ENCODE measurements around the gene DEAF1. TPM values are rescaled to one million over a fixed set of nuclear protein-coding genes. Genes with fewer than 3 reads are reported as not detected.

DEAF1 gene
- total RNA-seq, 6 donors from 2014 or later = 23.9 to 87.3 (median 35.6) TPM

DNA sequence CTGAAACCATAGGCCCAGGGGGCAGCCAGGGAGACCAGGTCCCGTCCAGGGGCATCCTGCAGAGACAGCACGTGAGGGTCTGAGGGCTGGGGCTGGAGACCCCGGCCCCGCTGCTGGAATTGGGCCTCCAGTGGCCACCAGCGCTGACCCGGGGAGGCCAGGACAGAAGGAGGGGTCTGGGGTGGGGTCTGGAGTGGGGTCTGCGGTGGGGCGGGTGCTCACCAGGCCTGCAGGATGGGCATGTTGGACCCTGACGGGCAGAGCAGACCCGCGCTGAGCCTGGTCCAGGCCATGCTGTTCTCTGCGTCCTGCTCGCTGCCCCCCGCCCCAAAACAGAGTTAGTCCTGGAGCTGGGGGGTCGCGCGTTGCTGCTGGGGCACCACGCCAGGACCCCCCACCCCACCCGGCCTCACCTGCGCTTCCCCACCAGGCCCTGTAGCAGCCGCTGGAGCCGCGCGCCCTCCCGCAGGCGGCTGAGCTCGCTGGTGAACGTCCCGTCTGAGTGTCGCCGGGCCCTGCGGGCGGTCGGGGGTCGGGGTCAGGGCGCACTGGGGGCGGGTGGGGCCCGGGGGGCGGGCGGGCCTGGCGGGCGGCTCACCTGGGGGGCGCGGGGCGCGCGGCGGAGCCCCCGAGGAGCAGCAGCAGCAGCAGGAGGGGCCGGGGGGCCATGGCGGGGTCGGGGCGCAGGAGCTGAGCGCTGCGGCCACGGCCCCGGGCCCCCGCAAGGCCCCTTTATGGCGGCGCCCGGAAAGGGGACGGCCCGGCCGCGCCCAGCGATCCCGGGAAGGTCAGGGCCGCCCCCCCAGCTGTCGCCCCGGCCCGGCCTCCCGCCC, 68.3 kb downstream of the DEAF1 start, which contains the start of gene SCT:
TSS of gene SCT (minus strand) at position 707 of the 833 bp plus-strand sequence. CDS start at position 669, 38 bp downstream.
- ATAC-seq (ENCODE audit: low FRiP score in 2 of 2) (no peak), DNase-seq (peak in 1 of 2 donors; percentile 75)
- Histone ChIP-seq H3K9me3 (no peaks in the 10 kb centered on the region), H3K36me3 (peaks cover 0 to 5% (median 0%) of the 10 kb centered on the region in 4 donors), H3K27ac (no peak within 1 kb of the TSS), H3K27me3 (peaks cover 0 to 15% (median 11%) of the 10 kb centered on the region in 4 donors), H3K4me1 (peaks cover 0 to 12% (median 1%) of the 10 kb centered on the region in 4 donors), H3K4me3 (peak within 1 kb of the TSS in 1 of 4 donors; percentile 17)
- TF ChIP-seq POLR2AphosphoS5 (IDR thresholded peaks at IDR 0.05) (no peak), CTCF (IDR thresholded peaks at IDR 0.05) (no peak), POLR2A (IDR thresholded peaks at IDR 0.05) (no peak), EP300 (IDR thresholded peaks at IDR 0.05) (no peak)
- WGBS, 2 donors = 24% methylated on average over 10 of the region's 72 CpGs; no CpG with 5 or more reads in 1 of the 2 donors

DNA sequence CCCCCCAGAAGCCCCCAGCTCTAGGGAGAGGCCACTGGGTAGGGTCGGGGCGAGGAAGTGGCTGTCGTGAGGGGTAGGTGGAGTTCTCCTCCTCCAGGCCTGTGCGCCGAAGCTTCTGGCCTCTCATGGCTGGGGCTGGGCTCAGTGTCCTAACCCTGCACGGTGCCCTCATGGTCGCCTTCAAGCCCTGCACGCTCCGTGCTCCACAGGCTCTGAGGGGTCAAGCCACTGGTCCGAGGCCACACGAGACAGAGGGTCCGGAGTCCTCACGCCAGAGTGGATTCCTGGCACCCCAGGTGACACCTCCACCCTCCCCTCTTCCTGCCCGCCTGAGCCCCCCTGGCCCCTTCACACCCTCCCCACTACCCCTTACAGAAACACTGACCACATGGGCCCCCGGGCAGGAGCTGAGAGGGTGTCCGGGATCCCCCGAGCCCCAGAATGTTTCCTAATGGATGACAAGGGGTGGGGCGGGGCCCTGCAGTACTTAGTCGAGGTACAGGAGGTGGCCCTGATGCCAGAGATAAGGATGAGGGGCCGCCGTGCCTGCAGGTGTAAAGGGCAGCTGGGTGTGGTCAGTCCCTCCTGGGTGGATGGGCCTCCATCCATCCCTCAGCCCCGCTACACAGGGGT, 69.3 kb downstream of the DEAF1 start:
- no peak for DNase-seq
- peaks cover 0 to 15% (median 11%) of the 10 kb centered on the region in 4 donors for H3K27me3 ChIP-seq
- ATAC-seq (ENCODE audit: low FRiP score in 2 of 2) = peak; percentile 6
- TF ChIP-seq POLR2AphosphoS5 (IDR thresholded peaks at IDR 0.05) (no peak), POLR2A (IDR thresholded peaks at IDR 0.05) (no peak), EP300 (IDR thresholded peaks at IDR 0.05) (no peak), CTCF (IDR thresholded peaks at IDR 0.05) (no peak)
- H3K4me3 ChIP-seq = no peak overlapping the region
- no peaks in the 10 kb centered on the region for H3K9me3 ChIP-seq
- H3K27ac ChIP-seq = no peak overlapping the region
- peaks cover 0 to 12% (median 2%) of the 10 kb centered on the region in 4 donors for H3K4me1 ChIP-seq
- peaks cover 0 to 5% (median 0%) of the 10 kb centered on the region in 4 donors for H3K36me3 ChIP-seq
- WGBS, 2 donors = 81 to 87% methylated on average over 9 to 22 of the region's 22 CpGs

DNA sequence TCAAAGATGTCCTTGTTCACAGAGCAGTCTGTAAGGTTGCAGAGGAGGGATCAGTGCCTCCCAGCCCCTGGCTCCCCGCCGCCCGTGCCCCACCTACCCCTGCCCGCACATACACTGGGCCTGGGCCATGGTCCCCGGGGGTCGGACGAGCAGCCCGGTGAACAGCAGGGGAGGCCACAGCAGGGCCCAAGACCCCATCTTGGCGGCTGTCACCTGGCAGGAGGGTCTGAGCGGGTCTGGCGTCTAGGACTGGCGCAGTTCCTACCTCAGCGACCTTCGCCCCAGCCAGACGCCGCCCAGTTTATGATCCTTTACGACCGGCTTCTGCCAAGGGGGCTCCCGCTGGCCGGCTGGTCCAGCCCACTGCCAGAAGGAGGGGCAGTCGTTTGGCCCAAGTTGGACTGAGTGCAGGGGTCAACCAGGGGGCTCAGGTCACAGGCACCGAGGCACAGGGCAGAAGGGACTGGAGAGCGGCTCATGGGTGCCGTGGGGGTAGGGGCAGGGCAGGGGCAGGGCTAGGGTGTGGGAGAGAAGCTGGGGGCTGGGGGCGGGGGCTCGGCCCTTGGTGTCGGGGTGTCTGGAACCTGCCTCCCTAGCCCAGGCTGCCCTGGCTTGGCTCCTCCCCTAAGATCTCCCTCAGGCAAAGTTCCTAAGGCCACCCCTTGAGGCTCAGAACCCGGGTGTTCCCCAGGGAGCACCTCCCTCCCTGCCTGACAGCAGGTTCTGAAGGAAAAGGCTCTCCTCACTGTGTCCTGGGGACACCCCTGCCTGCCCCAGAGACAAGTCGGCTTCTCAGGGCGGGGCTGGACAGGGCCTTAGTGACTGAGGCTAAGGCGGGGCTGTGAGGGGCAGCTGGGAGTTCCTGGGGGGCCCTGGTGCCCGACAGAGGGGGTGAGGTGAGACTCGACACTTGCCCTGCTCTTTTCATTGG, 70.1 kb downstream of the DEAF1 start, which contains the start of gene CDHR5:
TSS of gene CDHR5 (minus strand) at position 251 of the 931 bp plus-strand sequence. CDS start at position 198, 53 bp downstream.
- Histone ChIP-seq H3K4me3 (peak within 1 kb of the TSS in 1 of 4 donors; percentile 13), H3K4me1 (peaks cover 0 to 12% (median 4%) of the 10 kb centered on the region in 4 donors), H3K9me3 (no peaks in the 10 kb centered on the region), H3K27ac (no peak within 1 kb of the TSS), H3K36me3 (peaks cover 0 to 5% (median 0%) of the 10 kb centered on the region in 4 donors), H3K27me3 (peaks cover 0 to 15% (median 11%) of the 10 kb centered on the region in 4 donors)
- ATAC-seq (ENCODE audit: low FRiP score in 2 of 2) = peak in 1 of 2 donors; percentile 23
- no peak for TF ChIP-seq CTCF (IDR thresholded peaks at IDR 0.05)
- peak in 1 of 2 donors; percentile 81 for DNase-seq
- WGBS, 2 donors = 79 to 80% methylated on average over 13 to 26 of the region's 33 CpGs

DNA sequence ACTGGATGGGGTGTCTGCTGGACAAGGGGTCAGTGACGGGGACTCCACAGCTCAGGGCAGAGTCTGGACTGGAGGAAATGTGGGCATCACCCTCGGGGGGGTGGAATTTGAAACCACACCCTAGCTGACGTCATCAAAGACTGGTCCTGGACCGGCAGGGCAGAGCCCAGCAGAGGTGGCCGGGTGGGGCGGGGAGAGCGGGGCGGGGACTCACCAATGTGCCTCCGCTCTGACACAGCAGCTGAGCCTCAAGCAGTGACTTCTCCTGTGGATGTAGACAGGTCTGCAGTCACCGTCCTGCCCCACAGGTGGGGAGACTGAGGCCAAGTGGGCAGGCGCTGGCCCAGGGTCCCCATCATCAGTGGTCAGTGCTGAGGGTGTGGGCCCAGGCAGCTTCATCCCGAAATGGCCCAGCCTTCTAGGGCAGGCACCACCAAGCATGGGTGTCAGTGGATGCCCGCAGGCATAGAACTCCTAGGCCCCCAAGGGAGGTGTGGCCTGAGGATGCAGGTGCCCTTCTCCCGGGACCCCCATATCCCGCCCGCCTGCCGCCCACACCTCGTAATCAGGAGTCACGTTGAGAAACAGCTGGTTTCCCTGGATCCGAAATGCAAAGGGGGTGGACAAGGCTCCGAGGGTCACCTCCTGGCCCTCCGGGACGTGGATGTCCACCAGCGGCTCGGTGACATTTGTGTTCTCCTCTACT, 70.9 kb downstream of the DEAF1 start:
- H3K36me3 ChIP-seq = peaks cover 0 to 5% (median 0%) of the 10 kb centered on the region in 4 donors
- H3K4me1 ChIP-seq = peaks cover 0 to 12% (median 4%) of the 10 kb centered on the region in 4 donors
- H3K4me3 ChIP-seq = peak overlapping the region in 1 of 4 donors; percentile 13
- ATAC-seq (ENCODE audit: low FRiP score in 2 of 2) (peak; percentile 3 to 4), DNase-seq (peak in 1 of 2 donors; percentile 75)
- no peak for TF ChIP-seq EP300 (IDR thresholded peaks at IDR 0.05)
- TF ChIP-seq CTCF (IDR thresholded peaks at IDR 0.05) = no peak
- TF ChIP-seq POLR2AphosphoS5 (IDR thresholded peaks at IDR 0.05) = no peak
- no peak for TF ChIP-seq POLR2A (IDR thresholded peaks at IDR 0.05)
- H3K27ac ChIP-seq = no peak overlapping the region
- peaks cover 0 to 15% (median 11%) of the 10 kb centered on the region in 4 donors for H3K27me3 ChIP-seq
- WGBS, 2 donors = 78 to 90% methylated on average over 9 to 25 of the region's 25 CpGs
- H3K9me3 ChIP-seq = no peaks in the 10 kb centered on the region
